Upper lobe of left lung (tissue), 4 donors: ENCODE data around the gene MAT1A.
"Not testable (repeated sequence)": the region's sequence is repeated elsewhere in the genome, so short reads cannot be mapped to it uniquely, and the experiment has no call there.

Experiments used
- EP300 ChIP-seq, 4 donors: sonication (generic); formaldehyde crosslinking; IDR thresholded peaks; one replicate each; pipeline ENCODE4 v1.5.1; 2017; ENCODE audit warnings: antibody characterized with exemption in 4 of 4, control low read depth in 2 of 4
- POLR2A ChIP-seq, 4 donors: fragments of 450-650 bp; IDR thresholded peaks; one replicate each; pipeline ENCODE4 v1.5.1; 2016 to 2017; ENCODE audit warnings: antibody characterized with exemption in 4 of 4, mild to moderate bottlenecking in 2 of 4
- POLR2AphosphoS5 ChIP-seq, 2 donors: sonication (generic); formaldehyde crosslinking; IDR thresholded peaks; one replicate each; pipeline ENCODE4 v1.5.1; 2017; ENCODE audit warnings: antibody characterized with exemption in 2 of 2
- TF ChIP-seq, protein P1 (sequence below), 6 experiments: fragments of 450-650 bp in 4 of 6; fragments of 200-600 bp in 2 of 6; sonication (generic) in 2 of 6; IDR thresholded peaks; one replicate each; pipeline ENCODE4 v1.5.1; 2016 to 2019; ENCODE audit warnings: antibody characterized with exemption in 6 of 6

DNA sequence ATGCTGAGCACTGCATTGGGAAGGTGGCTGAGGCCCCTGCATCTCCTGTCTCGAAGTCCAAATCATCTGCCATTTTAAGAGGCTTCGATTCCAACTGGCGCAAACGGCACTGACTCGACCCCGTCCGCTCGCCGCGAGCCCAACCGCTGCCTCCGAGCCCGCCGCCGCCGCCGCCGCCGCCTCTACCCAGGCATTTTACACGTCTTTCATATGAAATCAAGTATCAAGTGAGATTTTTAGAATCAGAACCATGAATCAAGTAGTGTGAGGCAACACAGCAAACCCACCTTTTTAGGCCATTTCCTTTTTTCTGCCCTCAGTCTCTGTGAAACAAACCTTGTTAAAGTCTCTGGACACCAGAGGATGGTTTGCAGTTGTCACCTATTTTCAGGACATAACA, 41.8 kb downstream of the MAT1A start:
- TF ChIP-seq, protein P1, sequence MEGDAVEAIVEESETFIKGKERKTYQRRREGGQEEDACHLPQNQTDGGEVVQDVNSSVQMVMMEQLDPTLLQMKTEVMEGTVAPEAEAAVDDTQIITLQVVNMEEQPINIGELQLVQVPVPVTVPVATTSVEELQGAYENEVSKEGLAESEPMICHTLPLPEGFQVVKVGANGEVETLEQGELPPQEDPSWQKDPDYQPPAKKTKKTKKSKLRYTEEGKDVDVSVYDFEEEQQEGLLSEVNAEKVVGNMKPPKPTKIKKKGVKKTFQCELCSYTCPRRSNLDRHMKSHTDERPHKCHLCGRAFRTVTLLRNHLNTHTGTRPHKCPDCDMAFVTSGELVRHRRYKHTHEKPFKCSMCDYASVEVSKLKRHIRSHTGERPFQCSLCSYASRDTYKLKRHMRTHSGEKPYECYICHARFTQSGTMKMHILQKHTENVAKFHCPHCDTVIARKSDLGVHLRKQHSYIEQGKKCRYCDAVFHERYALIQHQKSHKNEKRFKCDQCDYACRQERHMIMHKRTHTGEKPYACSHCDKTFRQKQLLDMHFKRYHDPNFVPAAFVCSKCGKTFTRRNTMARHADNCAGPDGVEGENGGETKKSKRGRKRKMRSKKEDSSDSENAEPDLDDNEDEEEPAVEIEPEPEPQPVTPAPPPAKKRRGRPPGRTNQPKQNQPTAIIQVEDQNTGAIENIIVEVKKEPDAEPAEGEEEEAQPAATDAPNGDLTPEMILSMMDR (IDR thresholded peaks at IDR 0.05): not testable (repeated sequence)
- not testable (repeated sequence) for TF ChIP-seq POLR2A, POLR2AphosphoS5, EP300 (IDR thresholded peaks at IDR 0.05)
